ENCODE data around the gene ZBED4.
A peak's percentile ranks its signal among the peaks of the same experiment; 100 is the strongest.

ZBED4 gene

GRCh38 chr22:49915610-49916009 is 62.0 kb downstream of the ZBED4 start:
- Histone ChIP-seq H3K36me3 (ENCODE audit: insufficient read depth, low read length) (no peaks in the 10 kb centered on the region), H3K4me1 (ENCODE audit: control insufficient read depth, insufficient read depth, low read length, unreplicated experiment) (peaks cover 6% of the 10 kb centered on the region), H2AFZ (ENCODE audit: low read length, unreplicated experiment) (no peak overlapping the region), H3K4me3 (ENCODE audit: low read depth, low read length) (no peak overlapping the region), H3K79me2 (ENCODE audit: control insufficient read depth, insufficient read depth, low read length, unreplicated experiment) (no peaks in the 10 kb centered on the region), H3K27me3 (ENCODE audit: insufficient read depth, low read length) (no peaks in the 10 kb centered on the region), H3K27ac (ENCODE audit: low read depth, low read length) (no peak overlapping the region)

- H3K79me2 ChIP-seq (ENCODE audit: control insufficient read depth, insufficient read depth, low read length, unreplicated experiment), result no peaks in the 10 kb centered on the region
- no peak overlapping the region for H3K27ac ChIP-seq (ENCODE audit: low read depth, low read length)
- no peak overlapping the region for H2AFZ ChIP-seq (ENCODE audit: low read length, unreplicated experiment)
- H3K4me3 ChIP-seq (ENCODE audit: low read depth, low read length), result 0 out of 2 replicates have a peak overlapping the region, but pooled peaks have one; percentile 87
- peaks cover 6% of the 10 kb centered on the region for H3K4me1 ChIP-seq (ENCODE audit: control insufficient read depth, insufficient read depth, low read length, unreplicated experiment)
- no peaks in the 10 kb centered on the region for H3K27me3 ChIP-seq (ENCODE audit: insufficient read depth, low read length)
- H3K36me3 ChIP-seq (ENCODE audit: insufficient read depth, low read length), result no peaks in the 10 kb centered on the region
Observed at GRCh38 chr22:49916831-49917230, 63.2 kb downstream of the ZBED4 start.

DNA sequence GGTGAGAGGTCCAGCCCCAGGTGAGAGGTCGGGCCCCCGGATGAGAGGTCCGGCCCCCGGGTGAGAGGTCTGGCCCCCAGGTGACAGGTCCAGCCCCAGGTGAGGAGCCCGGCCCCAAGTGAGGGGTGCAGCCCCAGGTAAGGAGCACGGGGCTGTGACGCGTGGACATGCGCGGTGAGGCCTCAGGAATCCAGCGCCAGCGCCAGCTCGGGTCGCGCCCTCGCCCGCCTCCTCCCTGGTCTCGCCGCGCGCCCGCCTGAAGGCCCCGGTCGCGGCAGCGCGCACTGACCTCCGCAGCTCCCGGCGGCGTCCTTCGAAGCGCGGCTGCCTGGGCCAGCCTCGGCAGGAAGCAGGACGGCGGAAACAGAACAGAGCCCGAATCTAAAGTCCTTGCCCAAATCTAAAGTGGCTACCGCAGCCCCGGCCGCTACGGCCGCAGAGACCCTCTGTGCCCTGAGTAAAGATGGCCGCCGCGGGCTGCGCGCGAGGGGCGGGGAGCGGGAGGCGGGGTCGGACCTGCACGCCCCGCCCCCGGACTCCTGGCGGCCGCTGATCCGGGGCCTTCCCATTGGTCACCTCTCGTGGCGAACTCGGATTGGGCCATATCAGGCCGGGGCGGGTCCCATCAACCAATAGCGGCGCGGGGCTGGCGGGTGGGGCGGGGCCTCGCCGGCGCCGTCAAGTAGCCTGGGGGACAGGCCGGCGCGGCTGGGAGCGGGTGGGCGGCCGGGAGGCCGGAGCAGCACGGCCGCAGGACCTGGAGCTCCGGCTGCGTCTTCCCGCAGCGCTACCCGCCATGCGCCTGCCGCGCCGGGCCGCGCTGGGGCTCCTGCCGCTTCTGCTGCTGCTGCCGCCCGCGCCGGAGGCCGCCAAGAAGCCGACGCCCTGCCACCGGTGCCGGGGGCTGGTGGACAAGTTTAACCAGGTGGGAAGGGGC is 64.6 kb downstream of the ZBED4 start, which contains the start of the genes ALG12 and CRELD2:
TSS of gene ALG12 (minus strand) at position 465 of the 937 bp plus-strand sequence. CDS start 4,673 bp downstream, outside the sequence.
TSS of gene CRELD2 (plus strand) at position 661 of the 937 bp plus-strand sequence. CDS start at position 797, 136 bp downstream.
- H3K4me3 ChIP-seq (ENCODE audit: low read depth, low read length), result peak within 1 kb of the TSS; percentile 87
- H3K4me1 ChIP-seq (ENCODE audit: control insufficient read depth, insufficient read depth, low read length, unreplicated experiment), result peaks cover 6% of the 10 kb centered on the region
- no peaks in the 10 kb centered on the region for H3K27me3 ChIP-seq (ENCODE audit: insufficient read depth, low read length)
- no peak within 1 kb of the TSS for H2AFZ ChIP-seq (ENCODE audit: low read length, unreplicated experiment)
- no peaks in the 10 kb centered on the region for H3K79me2 ChIP-seq (ENCODE audit: control insufficient read depth, insufficient read depth, low read length, unreplicated experiment)
- no peaks in the 10 kb centered on the region for H3K36me3 ChIP-seq (ENCODE audit: insufficient read depth, low read length)
- H3K27ac ChIP-seq (ENCODE audit: low read depth, low read length), result peak within 1 kb of the TSS; percentile 82

DNA sequence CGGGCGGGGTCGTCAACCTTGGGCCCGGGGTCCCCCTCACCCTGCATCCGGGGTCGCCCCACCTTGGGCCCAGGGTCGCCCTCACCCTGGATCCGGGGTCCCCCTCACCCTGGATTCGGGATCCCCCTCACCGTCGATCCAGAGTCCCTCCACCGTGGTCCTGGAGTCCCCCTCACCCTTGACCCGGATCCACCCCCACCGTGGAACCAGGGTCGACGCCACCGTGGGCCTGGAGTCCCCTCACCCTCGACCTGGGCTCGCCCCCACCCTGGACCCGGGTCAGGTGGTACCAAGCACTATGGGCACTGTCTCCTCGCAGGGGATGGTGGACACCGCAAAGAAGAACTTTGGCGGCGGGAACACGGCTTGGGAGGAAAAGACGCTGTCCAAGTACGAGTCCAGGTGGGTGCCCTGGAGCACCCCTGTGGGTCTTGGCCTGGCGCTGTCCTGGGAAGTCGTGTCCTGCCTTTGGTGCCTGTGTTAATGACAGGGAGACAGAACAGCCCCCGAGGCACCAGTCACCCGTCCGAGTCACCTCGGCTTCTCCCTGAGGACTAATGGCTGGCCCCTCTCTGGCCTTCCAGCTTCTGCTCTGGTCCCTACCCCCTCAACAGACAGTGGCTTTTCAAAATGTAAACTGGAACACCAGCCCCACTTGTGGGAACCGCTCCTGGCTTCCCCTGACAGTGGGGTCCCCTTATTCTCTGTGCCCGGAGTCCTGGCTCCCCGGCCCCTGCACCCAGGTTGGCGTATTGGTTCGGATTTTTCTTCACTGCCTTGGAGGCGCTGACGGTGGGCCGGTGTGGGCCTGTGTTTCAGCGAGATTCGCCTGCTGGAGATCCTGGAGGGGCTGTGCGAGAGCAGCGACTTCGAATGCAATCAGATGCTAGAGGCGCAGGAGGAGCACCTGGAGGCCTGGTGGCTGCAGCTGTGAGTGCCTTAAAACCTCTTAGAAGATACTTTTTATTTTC is 65.6 kb downstream of the ZBED4 start:
- Histone ChIP-seq H3K36me3 (ENCODE audit: insufficient read depth, low read length) (no peaks in the 10 kb centered on the region), H3K4me3 (ENCODE audit: low read depth, low read length) (peak overlapping the region; percentile 87), H2AFZ (ENCODE audit: low read length, unreplicated experiment) (no peak overlapping the region), H3K4me1 (ENCODE audit: control insufficient read depth, insufficient read depth, low read length, unreplicated experiment) (peaks cover 6% of the 10 kb centered on the region), H3K27ac (ENCODE audit: low read depth, low read length) (no peak overlapping the region), H3K79me2 (ENCODE audit: control insufficient read depth, insufficient read depth, low read length, unreplicated experiment) (no peaks in the 10 kb centered on the region), H3K27me3 (ENCODE audit: insufficient read depth, low read length) (no peaks in the 10 kb centered on the region)

DNA sequence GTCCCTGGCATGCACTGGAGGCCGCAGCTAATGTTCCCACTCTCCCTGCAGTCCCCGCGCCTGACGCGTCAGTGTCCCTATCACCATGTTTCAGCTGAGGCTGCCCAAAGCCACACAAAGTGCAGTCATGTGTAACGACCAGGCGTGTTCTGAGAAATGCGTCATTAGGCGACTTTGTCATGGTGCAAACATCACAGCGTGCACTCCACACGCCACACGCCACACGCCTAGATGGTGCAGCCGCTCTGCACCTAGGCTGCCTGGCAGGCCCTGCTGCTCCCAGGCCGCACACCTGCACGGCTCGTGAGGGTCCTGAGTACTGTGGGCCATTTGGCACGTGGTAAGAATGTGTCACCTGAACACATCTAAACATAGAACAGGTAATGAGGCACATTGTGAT is 67.2 kb downstream of the ZBED4 start:
- Histone ChIP-seq H3K27me3 (ENCODE audit: insufficient read depth, low read length) (no peaks in the 10 kb centered on the region), H3K36me3 (ENCODE audit: insufficient read depth, low read length) (no peaks in the 10 kb centered on the region), H3K4me3 (ENCODE audit: low read depth, low read length) (no peak overlapping the region), H3K4me1 (ENCODE audit: control insufficient read depth, insufficient read depth, low read length, unreplicated experiment) (peaks cover 6% of the 10 kb centered on the region), H3K79me2 (ENCODE audit: control insufficient read depth, insufficient read depth, low read length, unreplicated experiment) (no peaks in the 10 kb centered on the region), H2AFZ (ENCODE audit: low read length, unreplicated experiment) (no peak overlapping the region), H3K27ac (ENCODE audit: low read depth, low read length) (no peak overlapping the region)

DNA sequence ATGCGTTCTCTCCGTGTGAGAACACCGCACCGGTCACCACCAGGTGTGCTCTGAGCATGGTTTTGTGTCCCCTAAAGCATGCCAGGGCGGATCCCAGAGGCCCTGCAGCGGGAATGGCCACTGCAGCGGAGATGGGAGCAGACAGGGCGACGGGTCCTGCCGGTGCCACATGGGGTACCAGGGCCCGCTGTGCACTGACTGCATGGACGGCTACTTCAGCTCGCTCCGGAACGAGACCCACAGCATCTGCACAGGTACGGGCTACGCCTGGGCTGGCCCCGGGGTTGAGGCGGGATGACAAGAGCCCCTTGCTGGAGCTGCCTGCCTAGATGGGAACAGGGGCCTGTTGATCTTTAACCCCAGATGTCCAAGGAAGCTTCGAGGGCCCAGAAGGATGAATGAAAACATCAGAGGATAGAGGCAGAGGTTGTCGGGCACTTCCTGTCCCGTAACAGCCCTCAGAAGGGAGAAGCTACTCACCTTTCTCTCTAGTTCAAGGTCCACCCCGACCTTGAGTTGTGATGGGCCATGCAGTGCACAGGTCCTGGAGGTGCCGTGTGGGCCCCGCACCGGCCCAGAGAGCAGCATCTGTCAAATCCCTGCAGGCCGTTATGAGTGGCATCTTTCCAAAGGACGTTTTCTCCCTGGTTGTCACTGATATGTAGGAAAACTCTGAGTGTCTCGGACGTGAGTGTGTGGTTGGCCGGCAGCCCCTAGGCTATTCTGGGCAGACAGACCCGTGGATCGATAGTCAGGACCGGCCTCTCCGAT is 68.0 kb downstream of the ZBED4 start:
- Histone ChIP-seq H3K27me3 (ENCODE audit: insufficient read depth, low read length) (no peaks in the 10 kb centered on the region), H3K36me3 (ENCODE audit: insufficient read depth, low read length) (no peaks in the 10 kb centered on the region), H3K79me2 (ENCODE audit: control insufficient read depth, insufficient read depth, low read length, unreplicated experiment) (no peaks in the 10 kb centered on the region), H3K27ac (ENCODE audit: low read depth, low read length) (no peak overlapping the region), H3K4me3 (ENCODE audit: low read depth, low read length) (no peak overlapping the region), H3K4me1 (ENCODE audit: control insufficient read depth, insufficient read depth, low read length, unreplicated experiment) (peaks cover 6% of the 10 kb centered on the region), H2AFZ (ENCODE audit: low read length, unreplicated experiment) (no peak overlapping the region)

DNA sequence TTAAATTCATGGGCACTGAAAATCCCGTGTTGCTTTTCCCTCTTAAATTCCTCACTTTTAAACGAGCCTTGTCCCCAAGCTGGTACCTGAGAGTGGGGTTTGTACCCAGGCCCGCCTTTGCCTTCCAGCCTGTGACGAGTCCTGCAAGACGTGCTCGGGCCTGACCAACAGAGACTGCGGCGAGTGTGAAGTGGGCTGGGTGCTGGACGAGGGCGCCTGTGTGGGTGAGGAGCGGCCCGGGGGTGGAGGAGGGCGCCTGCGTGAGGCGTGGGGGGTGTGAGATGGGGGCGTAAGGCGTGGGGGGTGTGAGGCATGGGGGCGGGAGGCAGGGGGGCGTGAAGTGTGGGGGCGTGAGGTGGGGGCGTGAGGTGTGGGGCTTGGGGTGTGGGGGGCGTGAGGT is 68.8 kb downstream of the ZBED4 start:
- Histone ChIP-seq H3K27me3 (ENCODE audit: insufficient read depth, low read length) (no peaks in the 10 kb centered on the region), H3K36me3 (ENCODE audit: insufficient read depth, low read length) (no peaks in the 10 kb centered on the region), H3K4me1 (ENCODE audit: control insufficient read depth, insufficient read depth, low read length, unreplicated experiment) (peaks cover 6% of the 10 kb centered on the region), H2AFZ (ENCODE audit: low read length, unreplicated experiment) (no peak overlapping the region), H3K79me2 (ENCODE audit: control insufficient read depth, insufficient read depth, low read length, unreplicated experiment) (no peaks in the 10 kb centered on the region), H3K27ac (ENCODE audit: low read depth, low read length) (no peak overlapping the region), H3K4me3 (ENCODE audit: low read depth, low read length) (no peak overlapping the region)

DNA sequence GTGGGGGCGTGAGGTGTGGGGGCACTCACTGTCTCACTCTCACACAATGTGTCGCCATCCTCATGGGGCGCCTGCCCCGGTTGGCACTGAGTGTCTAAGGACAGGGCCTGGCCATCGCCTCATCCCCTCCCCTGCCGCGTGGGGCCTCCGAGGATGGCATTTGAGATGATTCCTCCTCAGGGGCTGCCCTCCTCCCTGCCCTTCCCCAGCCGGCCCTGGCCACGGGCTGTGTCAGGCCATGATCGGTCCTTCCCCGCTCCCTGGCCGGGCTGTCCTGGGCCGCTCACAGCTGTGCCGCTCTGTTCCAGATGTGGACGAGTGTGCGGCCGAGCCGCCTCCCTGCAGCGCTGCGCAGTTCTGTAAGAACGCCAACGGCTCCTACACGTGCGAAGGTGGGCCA is 69.3 kb downstream of the ZBED4 start:
- H2AFZ ChIP-seq (ENCODE audit: low read length, unreplicated experiment), result no peak overlapping the region
- H3K79me2 ChIP-seq (ENCODE audit: control insufficient read depth, insufficient read depth, low read length, unreplicated experiment), result no peaks in the 10 kb centered on the region
- H3K4me3 ChIP-seq (ENCODE audit: low read depth, low read length), result no peak overlapping the region
- H3K36me3 ChIP-seq (ENCODE audit: insufficient read depth, low read length), result no peaks in the 10 kb centered on the region
- no peak overlapping the region for H3K27ac ChIP-seq (ENCODE audit: low read depth, low read length)
- H3K27me3 ChIP-seq (ENCODE audit: insufficient read depth, low read length), result no peaks in the 10 kb centered on the region
- H3K4me1 ChIP-seq (ENCODE audit: control insufficient read depth, insufficient read depth, low read length, unreplicated experiment), result peaks cover 6% of the 10 kb centered on the region

- H3K27me3 ChIP-seq (ENCODE audit: insufficient read depth, low read length), result no peaks in the 10 kb centered on the region
- H3K79me2 ChIP-seq (ENCODE audit: control insufficient read depth, insufficient read depth, low read length, unreplicated experiment), result no peaks in the 10 kb centered on the region
- H3K4me3 ChIP-seq (ENCODE audit: low read depth, low read length), result no peak overlapping the region
- H3K4me1 ChIP-seq (ENCODE audit: control insufficient read depth, insufficient read depth, low read length, unreplicated experiment), result peaks cover 6% of the 10 kb centered on the region
- no peak overlapping the region for H2AFZ ChIP-seq (ENCODE audit: low read length, unreplicated experiment)
- no peaks in the 10 kb centered on the region for H3K36me3 ChIP-seq (ENCODE audit: insufficient read depth, low read length)
- no peak overlapping the region for H3K27ac ChIP-seq (ENCODE audit: low read depth, low read length)
Observed at GRCh38 chr22:49923445-49923844, 69.8 kb downstream of the ZBED4 start.

Measured in ACC112 (cell line).